Panc1 (cell line): ENCODE data around the gene MAPK6. TPM values are rescaled to one million over a fixed set of nuclear protein-coding genes. Genes with fewer than 3 reads are reported as not detected.
A peak's percentile ranks its signal among the peaks of the same experiment; 100 is the strongest.

Source experiments
- ATAC-seq: fragments of 200-7000 bp; cut with Tn5 transposase; 2 replicates; pipeline ENCODE4 v1.9.1; 2020; ENCODE audit warnings: mild to moderate bottlenecking, moderate library complexity
- BruUV-seq: library from RNA; stranded (reverse); fragments of 400-500 nt; replicated peaks from 2 replicates; lab custom pipeline; 2021; lab: Mats Ljungman, UMichigan
- CTCF ChIA-PET: fragments of 300-600 bp; sonication (Branson Sonifier 250); formaldehyde crosslinking; loops from one replicate; lab custom pipeline; 2022; ENCODE audit warnings: antibody characterized with exemption; lab: Charles Lee
- POLR2A ChIA-PET: fragments of 300-600 bp; sonication (Branson Sonifier 250); formaldehyde crosslinking; loops from one replicate; lab custom pipeline; 2022; ENCODE audit warnings: antibody characterized with exemption; lab: Charles Lee
- DNase-seq: peaks from one replicate; pipeline ENCODE4 v3.0.0-alpha.2; 2010; ENCODE audit warnings: low read depth, low spot score
- H3K27ac ChIP-seq: 2 replicates; pipeline ENCODE4 v1.5.1; 2011; ENCODE audit warnings: mild to moderate bottlenecking, low read length, inconsistent platforms
- H3K27me3 ChIP-seq: fragments of 200-500 bp; sonication (Bioruptor generic); 2 replicates; pipeline ENCODE4 v1.6.0; 2014; ENCODE audit warnings: low read length, inconsistent platforms; ENCODE audit not compliant: control insufficient read depth, insufficient read depth
- H3K36me3 ChIP-seq: fragments of 200-500 bp; sonication (Bioruptor generic); 2 replicates; pipeline ENCODE4 v1.5.1; 2014; ENCODE audit warnings: inconsistent platforms, mild to moderate bottlenecking, low read length, moderate library complexity; ENCODE audit not compliant: control insufficient read depth, insufficient read depth
- H3K4me1 ChIP-seq: 2 replicates; pipeline ENCODE4 v1.5.1; 2011; ENCODE audit warnings: inconsistent platforms, mild to moderate bottlenecking, low read length, moderate library complexity; ENCODE audit not compliant: control insufficient read depth, insufficient read depth
- H3K4me3 ChIP-seq, 2 experiments: 2 replicates each; pipeline ENCODE4 v1.5.1; 2011 to 2012; ENCODE audit warnings: low read depth in 2 of 2, low read length in 2 of 2, mild to moderate bottlenecking in 2 of 2, inconsistent platforms in 1 of 2, moderate library complexity in 1 of 2
- H3K9me3 ChIP-seq: fragments of 200-500 bp; sonication (Bioruptor generic); 2 replicates; pipeline ENCODE4 v1.5.1; 2014; ENCODE audit warnings: low read depth, mild to moderate bottlenecking, inconsistent platforms, low read length, moderate library complexity; ENCODE audit not compliant: control insufficient read depth, insufficient read depth
- POLR2AphosphoS5 ChIP-seq: IDR thresholded peaks from 2 replicates; pipeline ENCODE4 v1.6.1; 2012; ENCODE audit warnings: mild to moderate bottlenecking, low read depth, low read length, moderate library complexity
- SIN3A ChIP-seq: IDR thresholded peaks from 2 replicates; pipeline ENCODE4 v1.6.1; 2012; ENCODE audit warnings: low read depth, mild to moderate bottlenecking, low read length, moderate library complexity, borderline replicate concordance; ENCODE audit not compliant: insufficient read depth
- TCF7L2 ChIP-seq: IDR thresholded peaks from 2 replicates; pipeline ENCODE4 v1.6.1; 2011; ENCODE audit warnings: mild to moderate bottlenecking, low read depth, low read length, inconsistent platforms
- in situ Hi-C: cut with HindIII; loops from 2 replicates; pipeline ENCODE4 v1.10.0; 2016; ENCODE audit warnings: low sequenced_read_pairs, low pct_unique_long_range_greater_than_20kb
- intact Hi-C: fragments of 100-400 bp; cut with micrococcal nuclease; formaldehyde crosslinking; loops from one replicate; pipeline ENCODE4 v1.10.0; 2022; ENCODE audit not compliant: unreplicated experiment
- total RNA-seq: library from RNA; stranded (reverse); gene quantifications from one replicate; pipeline ENCODE4 v1.2.1, GENCODE V29; 2021; ENCODE audit not compliant: unreplicated experiment
- TF ChIP-seq, protein P1 (sequence below): fragments of 450-650 bp; IDR thresholded peaks from 2 replicates; pipeline ENCODE4 v1.5.1; 2017; ENCODE audit warnings: mild to moderate bottlenecking
- TF ChIP-seq, protein P2 (sequence below), 2 experiments: IDR thresholded peaks; 2 replicates each; pipeline ENCODE4 v1.6.1; 2011 to 2012; ENCODE audit warnings: low read depth in 2 of 2, control low read depth in 1 of 2, low read length in 1 of 2, mild to moderate bottlenecking in 1 of 2, moderate library complexity in 1 of 2; ENCODE audit not compliant: insufficient read depth in 1 of 2

MAPK6 gene
- total RNA-seq, 1 experiment from 2014 or later = 66.6 TPM

DNA sequence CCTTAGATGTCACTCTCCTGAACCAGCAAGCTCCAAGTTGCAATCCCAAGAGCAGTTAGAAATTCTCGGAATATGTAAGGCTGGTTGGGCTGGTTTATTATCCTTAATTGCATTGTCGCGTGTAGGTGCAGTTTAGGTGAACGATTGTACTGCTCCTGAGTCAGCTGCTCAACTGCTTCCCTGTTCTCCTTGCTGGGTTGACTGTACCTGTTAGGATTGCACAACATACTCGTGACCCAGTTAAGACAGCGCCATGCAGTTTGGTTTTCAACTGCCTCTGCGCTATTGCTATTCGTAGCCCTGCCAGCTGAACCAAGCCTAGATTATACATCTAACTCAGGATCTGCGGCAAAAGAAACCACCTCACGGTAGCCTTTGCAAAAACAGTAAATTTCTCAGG is 52.6 kb downstream of the MAPK6 start:
- no peak overlapping the region for H3K27ac ChIP-seq
- H3K4me3 ChIP-seq = no peak overlapping the region
- no peaks in the 10 kb centered on the region for H3K36me3 ChIP-seq
- CTCF ChIA-PET = no interaction called here
- TF ChIP-seq SIN3A (no peak), TCF7L2 (no peak), POLR2AphosphoS5 (no peak)
- TF ChIP-seq, protein P1, sequence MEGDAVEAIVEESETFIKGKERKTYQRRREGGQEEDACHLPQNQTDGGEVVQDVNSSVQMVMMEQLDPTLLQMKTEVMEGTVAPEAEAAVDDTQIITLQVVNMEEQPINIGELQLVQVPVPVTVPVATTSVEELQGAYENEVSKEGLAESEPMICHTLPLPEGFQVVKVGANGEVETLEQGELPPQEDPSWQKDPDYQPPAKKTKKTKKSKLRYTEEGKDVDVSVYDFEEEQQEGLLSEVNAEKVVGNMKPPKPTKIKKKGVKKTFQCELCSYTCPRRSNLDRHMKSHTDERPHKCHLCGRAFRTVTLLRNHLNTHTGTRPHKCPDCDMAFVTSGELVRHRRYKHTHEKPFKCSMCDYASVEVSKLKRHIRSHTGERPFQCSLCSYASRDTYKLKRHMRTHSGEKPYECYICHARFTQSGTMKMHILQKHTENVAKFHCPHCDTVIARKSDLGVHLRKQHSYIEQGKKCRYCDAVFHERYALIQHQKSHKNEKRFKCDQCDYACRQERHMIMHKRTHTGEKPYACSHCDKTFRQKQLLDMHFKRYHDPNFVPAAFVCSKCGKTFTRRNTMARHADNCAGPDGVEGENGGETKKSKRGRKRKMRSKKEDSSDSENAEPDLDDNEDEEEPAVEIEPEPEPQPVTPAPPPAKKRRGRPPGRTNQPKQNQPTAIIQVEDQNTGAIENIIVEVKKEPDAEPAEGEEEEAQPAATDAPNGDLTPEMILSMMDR = no peak
- POLR2A ChIA-PET = no interaction called here
- intact Hi-C loops = no loop called here
- ATAC-seq = no peak
- H3K9me3 ChIP-seq = no peaks in the 10 kb centered on the region
- peaks cover 14% of the 10 kb centered on the region; the same call in 1 of the 2 replicates for H3K4me1 ChIP-seq
- no peak for DNase-seq
- BruUV-seq = no TSS peak
- H3K27me3 ChIP-seq = no peaks in the 10 kb centered on the region
- in situ Hi-C loops = no loop called here

- ATAC-seq = peak; percentile 83
These were observed 58.1 kb downstream of the MAPK6 start for GRCh38 chr15:52076889-52077781.

More at GRCh38 chr15:52076889-52077781, 58.1 kb downstream of the MAPK6 start:
- Histone ChIP-seq H3K4me1 (peaks cover 6% of the 10 kb centered on the region), H3K4me3 (no peak overlapping the region), H3K27ac (peak overlapping the region; percentile 40), H3K27me3 (no peaks in the 10 kb centered on the region), H3K36me3 (no peaks in the 10 kb centered on the region), H3K9me3 (no peaks in the 10 kb centered on the region)
- ChIA-PET POLR2A (no interaction called here), CTCF (no interaction called here)
- DNase-seq = peak; percentile 80
- TF ChIP-seq, protein P1 = no peak; the same call in 1 of the 2 replicates
- TF ChIP-seq, protein P2, sequence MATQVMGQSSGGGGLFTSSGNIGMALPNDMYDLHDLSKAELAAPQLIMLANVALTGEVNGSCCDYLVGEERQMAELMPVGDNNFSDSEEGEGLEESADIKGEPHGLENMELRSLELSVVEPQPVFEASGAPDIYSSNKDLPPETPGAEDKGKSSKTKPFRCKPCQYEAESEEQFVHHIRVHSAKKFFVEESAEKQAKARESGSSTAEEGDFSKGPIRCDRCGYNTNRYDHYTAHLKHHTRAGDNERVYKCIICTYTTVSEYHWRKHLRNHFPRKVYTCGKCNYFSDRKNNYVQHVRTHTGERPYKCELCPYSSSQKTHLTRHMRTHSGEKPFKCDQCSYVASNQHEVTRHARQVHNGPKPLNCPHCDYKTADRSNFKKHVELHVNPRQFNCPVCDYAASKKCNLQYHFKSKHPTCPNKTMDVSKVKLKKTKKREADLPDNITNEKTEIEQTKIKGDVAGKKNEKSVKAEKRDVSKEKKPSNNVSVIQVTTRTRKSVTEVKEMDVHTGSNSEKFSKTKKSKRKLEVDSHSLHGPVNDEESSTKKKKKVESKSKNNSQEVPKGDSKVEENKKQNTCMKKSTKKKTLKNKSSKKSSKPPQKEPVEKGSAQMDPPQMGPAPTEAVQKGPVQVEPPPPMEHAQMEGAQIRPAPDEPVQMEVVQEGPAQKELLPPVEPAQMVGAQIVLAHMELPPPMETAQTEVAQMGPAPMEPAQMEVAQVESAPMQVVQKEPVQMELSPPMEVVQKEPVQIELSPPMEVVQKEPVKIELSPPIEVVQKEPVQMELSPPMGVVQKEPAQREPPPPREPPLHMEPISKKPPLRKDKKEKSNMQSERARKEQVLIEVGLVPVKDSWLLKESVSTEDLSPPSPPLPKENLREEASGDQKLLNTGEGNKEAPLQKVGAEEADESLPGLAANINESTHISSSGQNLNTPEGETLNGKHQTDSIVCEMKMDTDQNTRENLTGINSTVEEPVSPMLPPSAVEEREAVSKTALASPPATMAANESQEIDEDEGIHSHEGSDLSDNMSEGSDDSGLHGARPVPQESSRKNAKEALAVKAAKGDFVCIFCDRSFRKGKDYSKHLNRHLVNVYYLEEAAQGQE (IDR thresholded peaks at IDR 0.05; ENCODE audit: insufficient read depth in 1 of 2, low read depth in 2 of 2, low read length in 1 of 2) = no peak
- TF ChIP-seq POLR2AphosphoS5 (no peak), SIN3A (no peak), TCF7L2 (no peak)
- intact Hi-C loops (no loop called here), in situ Hi-C loops (no loop called here)
- BruUV-seq = no TSS peak
